GM19193 (cell line): ENCODE measurements around the gene TEN1.

Experiments used
- POLR2A ChIP-seq: IDR thresholded peaks from 4 replicates; pipeline ENCODE4 v1.6.1; 2011; ENCODE audit not compliant: insufficient read depth, insufficient read length; ENCODE audit errors: extremely low read depth

TEN1 gene

DNA sequence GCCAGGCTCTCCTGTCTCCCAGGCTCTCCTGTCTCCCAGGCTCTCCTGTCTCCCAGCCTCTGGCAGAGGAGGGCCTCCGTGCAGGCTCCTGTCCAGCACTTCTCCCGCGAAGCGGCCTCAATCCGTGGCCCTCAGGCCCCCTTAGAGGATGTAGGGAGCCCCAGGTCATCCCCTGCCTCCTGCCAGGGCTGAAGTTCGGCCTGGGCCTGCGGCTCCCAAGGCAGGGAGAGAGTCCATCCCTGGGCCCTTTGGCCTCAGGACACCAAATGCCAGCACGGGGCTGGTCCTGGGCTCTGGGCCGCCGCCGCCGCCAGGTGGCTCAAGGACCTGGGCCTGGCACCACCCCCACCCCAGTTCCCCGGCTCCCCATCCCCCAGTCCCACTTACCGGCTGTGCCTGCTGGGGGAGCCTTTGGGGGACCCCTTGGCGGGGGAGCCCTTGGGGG lies 47.7 kb downstream of the TEN1 start:
- no peak for TF ChIP-seq POLR2A

DNA sequence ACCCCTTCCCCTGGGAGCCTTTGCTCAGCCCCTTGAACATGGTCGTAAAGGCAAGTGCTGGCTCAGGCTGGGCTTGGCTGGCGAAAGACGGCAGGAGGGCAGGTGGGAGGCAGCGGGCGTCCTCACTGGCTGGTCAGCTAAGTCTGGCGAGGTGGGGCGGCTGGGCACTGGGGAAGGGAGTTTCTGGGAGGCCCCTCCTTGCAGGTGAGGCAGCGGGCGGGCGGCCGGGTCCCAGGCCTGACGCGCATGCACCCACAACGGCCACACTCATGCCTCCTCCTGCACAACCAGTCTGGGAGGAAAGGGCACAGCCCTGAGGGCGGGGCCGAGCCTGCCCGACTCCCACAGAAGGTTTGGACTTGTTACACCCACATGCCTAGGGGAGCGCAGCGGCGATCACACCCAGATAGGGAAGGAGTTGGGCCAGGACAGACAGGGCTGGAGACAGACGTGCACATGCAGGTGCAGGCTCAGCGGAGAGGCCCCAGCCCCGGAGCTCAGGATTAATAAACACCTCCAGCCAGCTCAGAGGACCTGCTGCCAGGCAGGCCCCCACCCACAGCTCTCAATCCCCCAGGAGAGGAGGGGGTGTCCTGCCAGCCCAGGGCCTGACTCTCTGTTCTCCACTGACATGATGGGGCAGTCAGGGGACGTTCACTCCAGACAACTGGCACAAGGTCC lies 48.3 kb downstream of the TEN1 start, which contains the start of gene EVPL:
Gene EVPL (minus strand): TSS at position 148 of the 681 bp plus-strand sequence. CDS start 108 bp downstream, at position 40.
- no peak for TF ChIP-seq POLR2A

DNA sequence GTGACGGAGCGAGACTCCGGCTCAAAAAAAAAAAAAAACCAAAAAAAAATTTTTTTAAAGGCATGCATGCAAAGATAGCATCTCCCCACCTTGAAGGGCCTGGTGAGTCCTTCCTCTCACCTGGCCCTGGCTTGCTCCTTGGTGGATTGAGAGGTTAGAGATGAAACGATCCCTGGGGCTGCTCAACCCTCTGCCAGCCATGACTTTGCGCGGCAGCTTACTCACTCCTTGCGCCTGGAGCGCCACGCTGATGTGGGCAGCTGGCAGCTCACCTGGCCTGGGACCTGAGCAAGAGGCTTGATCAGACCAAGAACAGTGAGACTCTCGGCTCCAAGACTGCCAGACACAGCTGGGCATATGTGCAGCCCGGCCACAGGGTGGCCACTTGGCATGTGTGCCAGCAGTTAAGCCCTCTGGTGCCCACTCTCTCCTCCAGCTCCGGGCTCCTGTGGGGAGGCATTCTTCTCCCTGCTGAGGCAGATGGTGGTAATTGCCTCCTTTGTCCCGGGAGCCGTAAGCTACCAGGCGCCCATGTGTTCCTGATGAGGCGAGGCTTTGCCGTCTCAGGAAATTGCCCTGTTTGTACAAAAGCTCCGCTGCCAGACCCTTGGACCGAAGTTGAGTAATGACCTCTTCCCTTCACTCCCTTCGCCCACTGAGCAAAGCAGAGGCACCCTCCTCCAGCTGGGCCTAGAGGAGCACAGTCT lies 53.2 kb downstream of the TEN1 start:
- TF ChIP-seq POLR2A: no peak

DNA sequence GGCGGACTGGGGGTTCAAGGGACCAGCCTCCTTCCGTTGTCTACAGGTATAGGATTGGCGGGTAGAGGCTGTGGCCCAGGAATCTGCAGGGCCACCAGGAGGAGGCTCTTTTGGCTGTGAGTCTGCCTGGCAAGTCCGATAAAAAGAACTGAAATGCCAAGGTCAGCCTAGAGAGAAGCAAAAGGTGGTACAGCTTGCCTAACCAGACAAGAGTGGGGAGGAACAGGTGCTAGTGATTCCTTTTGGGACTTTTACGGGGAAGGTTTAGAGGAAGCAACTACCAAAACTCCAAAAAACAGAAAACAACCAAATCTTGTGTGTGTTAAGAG lies 53.7 kb downstream of the TEN1 start:
- TF ChIP-seq POLR2A: no peak

DNA sequence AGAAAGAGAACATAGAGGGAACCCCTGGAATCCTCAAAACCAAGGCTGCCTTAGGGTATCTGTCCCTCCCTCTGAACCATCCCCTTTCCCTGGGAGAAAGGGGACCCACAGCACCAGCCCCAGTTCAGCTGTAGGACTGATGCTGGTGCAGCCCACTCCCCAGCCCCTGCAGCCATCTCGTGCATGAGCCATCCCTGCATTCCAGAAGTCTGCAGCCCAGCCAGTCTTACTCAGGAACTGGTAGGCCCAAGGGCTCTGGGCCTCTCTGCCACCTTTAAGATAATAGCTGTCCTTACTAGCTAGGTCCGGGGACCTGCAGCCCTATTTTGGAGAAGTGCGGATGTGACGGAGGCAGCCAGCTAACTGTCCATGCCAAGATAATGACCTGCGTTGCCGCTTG lies 54.1 kb downstream of the TEN1 start:
- no peak for TF ChIP-seq POLR2A

DNA sequence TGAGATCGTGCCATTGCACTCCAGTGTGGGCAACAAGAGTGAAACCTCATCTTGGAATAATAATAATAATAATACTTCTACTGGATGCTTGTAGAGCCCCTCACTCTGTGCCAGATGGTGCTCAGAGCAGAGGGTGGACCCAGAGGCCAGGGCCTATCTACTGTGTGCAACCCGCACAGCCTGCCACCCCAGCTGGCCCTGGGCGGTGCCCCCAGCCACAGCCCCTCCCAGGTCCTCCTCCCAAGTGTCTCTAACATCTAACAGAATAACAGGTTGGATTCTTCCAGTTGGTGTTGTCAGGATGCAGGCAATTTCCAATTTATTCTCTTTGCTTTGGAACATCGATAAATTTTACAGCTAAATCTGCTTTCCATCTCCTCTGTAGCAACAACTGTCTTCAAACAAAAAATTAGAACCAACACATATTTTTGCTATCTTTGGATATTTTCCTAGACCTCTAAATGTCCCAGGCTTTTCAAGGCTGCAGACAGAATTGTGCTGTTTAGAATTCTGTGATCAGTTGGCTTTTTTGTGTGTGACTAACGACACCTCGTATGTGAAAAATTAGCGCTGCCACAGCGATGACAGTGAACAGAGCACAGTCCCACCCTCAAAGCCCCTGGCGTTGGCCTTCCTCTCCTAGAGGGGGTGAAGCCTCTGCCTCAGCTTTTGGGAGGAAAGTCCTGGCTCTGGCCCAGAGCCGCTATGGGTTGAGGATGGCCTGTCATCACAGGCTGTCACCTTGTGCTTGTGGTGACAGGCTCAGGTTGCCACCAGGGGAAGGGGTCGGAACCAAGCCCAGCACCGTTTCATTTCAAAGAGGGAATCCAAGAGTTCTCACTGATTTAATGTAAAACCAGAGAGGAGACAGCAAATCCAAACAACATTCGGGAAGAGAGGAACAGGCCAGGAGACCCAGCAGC lies 55.6 kb downstream of the TEN1 start:
- no peak for TF ChIP-seq POLR2A

DNA sequence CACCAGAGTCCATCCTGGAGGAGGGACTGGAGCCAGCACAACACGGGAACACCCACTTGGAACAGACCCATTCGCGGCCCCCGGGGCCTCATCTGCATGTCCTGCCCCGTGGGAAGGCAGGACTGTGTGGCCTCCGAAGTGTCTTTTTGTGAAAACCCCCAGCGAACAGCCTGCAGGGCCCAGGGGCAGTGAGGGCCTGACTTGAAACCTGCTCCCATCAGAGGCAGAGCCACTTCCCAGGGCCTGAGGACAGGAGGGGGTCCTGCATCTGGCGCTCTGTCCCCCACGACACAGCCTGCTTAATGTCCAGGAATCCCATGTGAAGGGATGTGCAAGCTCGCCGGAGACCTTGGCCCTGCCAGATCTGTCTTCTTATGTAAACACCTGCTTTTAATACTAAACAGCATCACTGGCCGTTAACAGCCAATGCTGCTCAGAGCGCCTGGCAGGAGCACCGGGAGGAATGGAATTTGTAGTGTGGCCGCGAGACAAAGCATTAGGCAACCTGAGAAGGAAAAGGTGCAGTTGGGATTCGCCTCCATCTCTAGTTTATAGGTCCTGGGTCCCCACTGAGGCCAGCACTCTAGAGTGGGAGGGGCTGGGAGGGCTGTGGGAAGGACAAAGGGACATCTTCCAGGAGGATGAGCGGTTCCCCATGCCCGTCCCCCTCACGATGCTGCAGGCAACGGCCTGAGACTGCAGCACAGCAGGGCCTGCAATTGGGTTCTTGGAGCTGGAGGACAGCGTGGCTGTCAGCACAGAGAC lies 57.6 kb downstream of the TEN1 start:
- no peak for TF ChIP-seq POLR2A

DNA sequence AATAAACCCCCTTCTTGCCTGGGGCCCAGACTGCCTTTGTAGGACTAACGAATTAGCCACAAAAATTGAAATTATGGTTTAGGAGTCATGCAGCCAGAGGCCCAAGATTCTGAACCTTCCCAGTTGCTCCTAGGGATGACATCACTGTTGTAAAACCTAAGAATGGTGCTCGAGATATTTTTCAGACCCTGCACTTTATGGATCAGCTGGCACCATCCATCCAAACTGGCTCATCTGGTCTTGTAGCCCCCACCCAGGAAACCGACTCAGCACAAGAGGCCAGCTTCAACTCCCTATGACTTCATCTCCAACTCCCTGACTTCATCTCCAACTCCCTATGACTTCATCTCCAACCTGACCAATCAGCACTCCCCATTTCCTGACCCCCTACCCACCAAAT lies 59.0 kb downstream of the TEN1 start:
- TF ChIP-seq POLR2A: no peak

DNA sequence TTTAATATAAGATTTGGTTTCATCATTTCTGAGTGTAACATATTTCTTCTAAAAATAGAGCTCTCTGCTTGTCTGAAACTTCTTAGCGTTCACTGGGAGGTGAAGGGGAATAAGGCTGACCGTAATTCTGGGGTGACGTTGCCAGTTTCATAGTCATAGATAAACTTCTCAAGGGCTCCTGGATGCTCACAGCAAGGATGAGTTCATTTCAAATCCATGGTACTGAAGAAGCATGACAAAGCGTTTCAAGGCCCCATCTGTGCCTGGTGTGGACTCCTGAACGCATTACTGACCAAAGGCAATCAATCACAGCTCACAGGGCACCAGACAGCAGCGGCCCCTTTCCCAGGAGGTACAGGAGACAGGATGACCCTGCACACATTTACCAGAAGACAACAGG lies 60.1 kb downstream of the TEN1 start:
- no peak for TF ChIP-seq POLR2A

DNA sequence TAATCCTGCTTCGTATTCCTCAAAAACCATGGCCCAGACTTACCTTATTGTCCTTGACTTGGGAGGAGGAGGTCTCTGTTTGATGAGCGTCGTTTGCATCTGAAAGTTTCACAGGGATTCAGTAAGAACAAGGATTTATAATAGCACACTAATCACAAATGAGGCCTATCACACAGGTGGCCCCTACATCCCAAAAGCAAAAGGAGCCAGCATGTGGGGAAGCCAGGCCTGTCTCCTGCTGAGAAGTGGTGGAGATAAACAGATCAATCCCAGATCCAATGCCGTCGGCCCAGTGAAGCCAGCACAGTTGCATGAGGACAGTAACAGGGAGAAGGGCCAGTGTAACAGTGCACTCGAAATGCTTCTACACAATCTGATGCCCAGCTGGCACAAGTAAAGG lies 61.3 kb downstream of the TEN1 start:
- no peak for TF ChIP-seq POLR2A

DNA sequence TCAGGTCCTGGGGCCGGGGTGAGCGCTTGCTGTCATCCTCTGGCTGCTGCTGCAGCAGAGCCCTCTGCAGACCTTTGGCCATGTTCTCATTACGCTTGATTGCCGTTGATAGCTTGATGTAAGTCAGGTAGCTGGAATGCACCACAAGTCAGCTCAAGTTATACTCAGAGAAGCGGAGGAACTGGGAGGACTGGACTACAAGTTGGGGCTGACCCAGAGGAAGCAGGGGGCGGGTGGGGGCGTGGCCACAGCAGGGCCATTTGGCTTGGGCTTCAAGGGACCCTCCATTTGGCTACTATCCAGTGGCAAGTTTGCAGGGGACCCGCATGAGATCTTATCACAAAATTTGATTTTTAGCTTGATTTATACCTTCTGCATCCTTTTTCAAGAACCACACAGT lies 67.0 kb downstream of the TEN1 start:
- TF ChIP-seq POLR2A: no peak

DNA sequence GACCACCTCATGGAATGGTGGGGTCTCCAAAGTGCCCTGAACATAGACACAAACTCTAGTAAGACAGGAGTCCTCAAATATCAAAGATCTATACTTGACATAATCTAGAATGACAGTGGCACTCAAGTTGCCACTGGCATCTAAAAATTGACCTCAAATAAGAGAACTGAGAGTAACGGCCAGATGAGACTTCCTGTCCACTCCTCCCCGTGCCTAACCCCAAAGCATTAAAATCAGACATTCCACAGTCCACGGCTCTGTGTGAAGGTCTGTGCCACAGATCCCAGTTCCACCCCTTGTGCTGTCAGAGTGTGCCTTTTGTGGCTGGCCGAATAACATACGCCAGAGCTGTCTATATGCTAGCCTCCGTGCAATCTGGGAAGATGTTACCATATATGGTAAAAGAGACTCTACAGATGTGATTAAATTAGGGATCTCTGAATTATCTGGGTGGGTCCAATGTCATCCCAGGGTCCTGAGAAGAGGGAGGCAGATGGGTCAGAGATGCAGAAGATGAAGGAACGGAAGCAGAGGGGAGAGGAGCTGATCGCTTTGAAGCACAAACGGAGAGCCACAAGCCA lies 69.1 kb downstream of the TEN1 start:
- TF ChIP-seq POLR2A: no peak

DNA sequence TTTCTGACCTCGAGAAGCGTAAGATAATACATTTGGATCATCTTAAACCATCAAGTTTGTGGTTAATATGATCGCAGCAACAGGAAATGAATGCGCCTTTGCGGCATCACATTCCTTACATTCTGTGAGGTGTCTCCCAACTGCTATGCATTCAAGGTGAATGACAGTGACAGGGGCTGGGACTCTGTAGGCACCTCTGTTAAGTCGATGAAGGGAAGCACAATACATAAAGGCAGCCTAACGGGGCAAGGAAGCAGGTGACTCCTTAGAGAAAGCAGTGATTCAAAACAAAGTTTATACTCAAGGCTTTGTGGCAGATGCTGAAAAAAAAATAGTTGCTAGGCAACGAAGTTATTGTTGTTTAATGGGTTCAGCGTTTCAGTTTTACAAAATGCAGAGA lies 69.7 kb downstream of the TEN1 start:
- no peak for TF ChIP-seq POLR2A

DNA sequence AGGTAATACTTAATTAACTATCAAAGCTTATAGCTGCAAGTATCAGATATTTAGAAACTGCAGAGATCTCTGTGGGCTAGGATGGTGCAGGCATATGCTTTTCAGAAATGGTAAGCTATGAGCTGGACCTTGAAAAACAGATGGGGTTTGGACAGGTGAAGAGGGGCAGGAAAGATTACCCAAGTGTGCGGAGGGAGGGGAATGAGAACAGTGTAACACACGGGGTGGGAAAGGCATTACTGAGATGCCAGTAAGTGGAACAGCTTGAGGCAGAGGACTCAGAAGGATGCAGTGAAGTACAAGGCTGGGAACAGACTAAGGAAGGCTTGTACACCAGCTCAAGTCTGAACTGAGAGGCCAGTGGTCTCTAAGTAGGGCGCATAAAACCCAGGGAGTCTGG lies 70.2 kb downstream of the TEN1 start:
- no peak for TF ChIP-seq POLR2A
